Measurements from ENCODE around the gene VRK1.

GRCh38 chr14:96799489-96800054 lies 2.4 kb downstream of the VRK1 start:
- TF ChIP-seq POLR2AphosphoS5 (IDR thresholded peaks at IDR 0.05; ENCODE audit: low read depth, low read length) (no peak), CTCF (IDR thresholded peaks at IDR 0.05) (no peak), SIN3A (IDR thresholded peaks at IDR 0.05; ENCODE audit: borderline replicate concordance, insufficient read depth, low read depth, low read length) (no peak), TCF7L2 (IDR thresholded peaks at IDR 0.05; ENCODE audit: low read depth, low read length) (no peak)
- TF ChIP-seq, protein P1, sequence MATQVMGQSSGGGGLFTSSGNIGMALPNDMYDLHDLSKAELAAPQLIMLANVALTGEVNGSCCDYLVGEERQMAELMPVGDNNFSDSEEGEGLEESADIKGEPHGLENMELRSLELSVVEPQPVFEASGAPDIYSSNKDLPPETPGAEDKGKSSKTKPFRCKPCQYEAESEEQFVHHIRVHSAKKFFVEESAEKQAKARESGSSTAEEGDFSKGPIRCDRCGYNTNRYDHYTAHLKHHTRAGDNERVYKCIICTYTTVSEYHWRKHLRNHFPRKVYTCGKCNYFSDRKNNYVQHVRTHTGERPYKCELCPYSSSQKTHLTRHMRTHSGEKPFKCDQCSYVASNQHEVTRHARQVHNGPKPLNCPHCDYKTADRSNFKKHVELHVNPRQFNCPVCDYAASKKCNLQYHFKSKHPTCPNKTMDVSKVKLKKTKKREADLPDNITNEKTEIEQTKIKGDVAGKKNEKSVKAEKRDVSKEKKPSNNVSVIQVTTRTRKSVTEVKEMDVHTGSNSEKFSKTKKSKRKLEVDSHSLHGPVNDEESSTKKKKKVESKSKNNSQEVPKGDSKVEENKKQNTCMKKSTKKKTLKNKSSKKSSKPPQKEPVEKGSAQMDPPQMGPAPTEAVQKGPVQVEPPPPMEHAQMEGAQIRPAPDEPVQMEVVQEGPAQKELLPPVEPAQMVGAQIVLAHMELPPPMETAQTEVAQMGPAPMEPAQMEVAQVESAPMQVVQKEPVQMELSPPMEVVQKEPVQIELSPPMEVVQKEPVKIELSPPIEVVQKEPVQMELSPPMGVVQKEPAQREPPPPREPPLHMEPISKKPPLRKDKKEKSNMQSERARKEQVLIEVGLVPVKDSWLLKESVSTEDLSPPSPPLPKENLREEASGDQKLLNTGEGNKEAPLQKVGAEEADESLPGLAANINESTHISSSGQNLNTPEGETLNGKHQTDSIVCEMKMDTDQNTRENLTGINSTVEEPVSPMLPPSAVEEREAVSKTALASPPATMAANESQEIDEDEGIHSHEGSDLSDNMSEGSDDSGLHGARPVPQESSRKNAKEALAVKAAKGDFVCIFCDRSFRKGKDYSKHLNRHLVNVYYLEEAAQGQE (IDR thresholded peaks at IDR 0.05; ENCODE audit: insufficient read depth in 1 of 2, low read depth in 2 of 2, low read length in 1 of 2), result no peak

Measured in Panc1 (cell line).